Measurements from ENCODE around the gene ZFYVE19.

Gene ZFYVE19

DNA sequence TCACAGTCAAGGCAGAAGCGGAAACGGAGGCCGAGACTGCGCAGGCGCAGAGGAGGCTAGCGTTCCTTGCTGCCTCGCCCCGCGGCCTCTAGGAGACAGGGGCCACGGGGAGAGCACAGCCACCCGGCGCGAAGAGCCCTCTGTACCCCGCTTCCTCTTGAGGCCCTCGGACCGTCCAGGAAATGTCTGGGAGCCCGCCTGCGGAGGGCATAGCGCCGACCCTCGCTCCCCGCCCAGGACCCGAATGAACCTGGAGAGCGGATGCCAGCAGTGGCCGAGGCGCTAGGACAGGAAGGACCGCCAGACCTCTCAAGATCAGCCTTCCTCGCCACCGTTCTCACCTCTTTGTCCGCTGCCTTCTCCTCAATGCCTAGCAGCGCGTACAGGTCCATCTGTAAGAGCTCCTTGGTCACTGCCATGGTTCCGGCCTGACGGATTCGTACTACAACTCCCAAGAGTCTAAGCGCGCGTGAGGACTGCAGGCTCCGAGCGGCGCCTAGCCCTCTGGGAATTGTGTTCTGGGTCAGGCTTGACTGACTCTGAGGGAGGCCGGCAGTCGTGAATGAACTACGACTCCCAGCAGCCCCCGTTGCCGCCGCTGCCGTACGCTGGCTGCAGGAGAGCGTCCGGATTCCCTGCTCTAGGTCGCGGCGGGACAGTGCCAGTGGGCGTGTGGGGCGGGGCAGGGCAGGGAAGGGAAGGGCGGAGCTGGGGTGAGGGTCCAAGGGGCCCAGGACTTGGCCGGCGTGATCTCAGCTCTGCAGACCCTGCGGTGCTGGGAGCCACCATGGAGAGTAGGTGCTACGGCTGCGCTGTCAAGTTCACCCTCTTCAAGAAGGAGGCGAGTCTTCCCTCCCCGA, at the start of gene ZFYVE19, which contains the start of gene DNAJC17:
TSS of gene ZFYVE19 (plus strand) at position 62 of the 860 bp plus-strand sequence. CDS start at position 563, 501 bp downstream.
TSS of gene DNAJC17 (minus strand) at position 446 of the 860 bp plus-strand sequence. CDS start at position 419, 27 bp downstream.
- no peak for TF ChIP-seq CTCF (IDR thresholded peaks at IDR 0.05)

DNA sequence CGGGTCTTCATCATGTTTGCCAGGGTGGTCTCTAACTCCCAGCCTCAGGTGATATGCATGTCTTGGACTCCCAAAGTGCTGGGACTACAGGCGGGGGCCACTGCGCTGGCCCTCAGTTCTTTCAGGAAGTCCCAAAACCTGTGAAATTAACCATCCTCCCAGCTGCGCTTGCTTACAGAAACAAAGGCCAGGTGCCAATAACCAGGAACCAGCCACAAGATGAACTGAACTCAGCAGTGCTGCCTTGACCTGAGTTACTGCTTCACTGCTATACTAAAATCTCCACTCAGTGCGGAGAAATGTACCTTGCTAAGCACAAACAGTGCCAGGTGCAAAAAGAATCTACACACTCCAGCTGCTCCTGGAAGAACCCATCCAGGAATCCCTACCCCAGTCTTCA, 46.9 kb upstream of the ZFYVE19 start:
- TF ChIP-seq CTCF (IDR thresholded peaks at IDR 0.05), result no peak

- no peak for TF ChIP-seq CTCF (IDR thresholded peaks at IDR 0.05)
Measured at GRCh38 chr15:40762919-40763800, 43.7 kb upstream of the ZFYVE19 start.

DNA sequence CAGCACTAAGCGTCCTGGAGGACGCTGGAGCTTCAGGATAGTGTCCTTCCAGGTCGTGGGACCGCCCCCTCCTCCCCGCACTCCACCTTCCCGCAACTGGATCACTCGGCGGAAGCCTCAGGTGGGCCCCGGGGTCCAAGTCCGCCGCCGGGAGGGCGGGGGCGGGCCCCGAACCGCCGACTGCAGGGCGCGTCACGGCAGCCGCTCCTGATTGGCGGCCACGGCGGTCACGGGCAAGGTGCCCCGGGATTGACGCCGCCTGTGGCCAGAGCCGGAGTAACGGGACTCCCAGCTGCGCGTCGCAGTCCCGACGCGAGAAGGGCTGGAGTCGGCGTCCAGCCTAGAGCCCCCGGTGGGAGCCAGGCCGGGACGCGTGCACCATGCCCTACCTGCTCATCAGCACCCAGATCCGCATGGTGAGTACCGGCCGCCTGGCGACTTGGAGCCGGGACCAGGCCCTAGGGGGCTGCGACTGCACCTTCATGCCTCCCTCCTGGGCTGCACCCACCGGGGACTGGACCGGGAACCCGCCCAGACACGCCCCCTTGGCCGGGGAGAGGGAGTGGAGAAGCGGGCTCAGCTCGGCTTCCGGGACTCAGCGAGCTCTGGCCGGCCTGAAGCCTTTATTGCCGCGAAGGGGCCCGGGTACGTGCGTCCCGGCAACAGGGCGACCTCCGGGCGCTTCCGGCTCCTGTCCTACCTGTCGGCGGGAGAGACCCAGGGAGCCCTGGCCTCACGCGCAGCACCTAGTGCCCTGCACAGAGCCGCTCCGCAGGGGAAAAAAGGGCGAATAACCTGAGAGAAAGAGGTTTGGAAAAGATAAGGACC, 42.9 kb upstream of the ZFYVE19 start, which contains the start of gene GCHFR:
TSS of gene GCHFR (plus strand) at position 268 of the 828 bp plus-strand sequence. CDS start at position 381, 113 bp downstream.
- TF ChIP-seq CTCF (IDR thresholded peaks at IDR 0.05), result peak; percentile 52; the same call in 1 of the 2 replicates

DNA sequence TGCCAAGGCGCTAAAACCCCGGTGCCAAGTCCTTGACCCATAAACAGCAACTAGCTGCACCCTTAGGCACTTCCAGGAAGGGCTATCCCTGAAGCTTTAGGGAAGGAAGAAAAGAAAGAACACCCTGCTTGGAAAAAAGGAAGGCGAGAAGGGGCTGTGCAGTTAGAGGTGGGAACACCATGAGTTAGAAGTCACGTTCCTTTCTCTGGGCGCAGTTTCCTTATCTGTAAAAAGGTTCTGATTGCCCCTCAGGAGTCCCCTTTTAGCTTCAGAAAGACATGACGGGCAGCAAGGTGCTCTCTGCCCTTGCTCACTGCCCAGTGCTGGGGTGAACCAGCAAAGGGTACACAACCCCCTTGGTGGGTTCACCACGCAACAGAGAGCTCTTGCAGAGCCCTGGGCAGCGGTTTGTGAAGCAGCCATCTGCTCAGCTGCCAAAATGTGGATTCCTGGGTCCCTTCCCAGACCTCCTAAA, 42.2 kb upstream of the ZFYVE19 start:
- no peak for TF ChIP-seq CTCF (IDR thresholded peaks at IDR 0.05)

DNA sequence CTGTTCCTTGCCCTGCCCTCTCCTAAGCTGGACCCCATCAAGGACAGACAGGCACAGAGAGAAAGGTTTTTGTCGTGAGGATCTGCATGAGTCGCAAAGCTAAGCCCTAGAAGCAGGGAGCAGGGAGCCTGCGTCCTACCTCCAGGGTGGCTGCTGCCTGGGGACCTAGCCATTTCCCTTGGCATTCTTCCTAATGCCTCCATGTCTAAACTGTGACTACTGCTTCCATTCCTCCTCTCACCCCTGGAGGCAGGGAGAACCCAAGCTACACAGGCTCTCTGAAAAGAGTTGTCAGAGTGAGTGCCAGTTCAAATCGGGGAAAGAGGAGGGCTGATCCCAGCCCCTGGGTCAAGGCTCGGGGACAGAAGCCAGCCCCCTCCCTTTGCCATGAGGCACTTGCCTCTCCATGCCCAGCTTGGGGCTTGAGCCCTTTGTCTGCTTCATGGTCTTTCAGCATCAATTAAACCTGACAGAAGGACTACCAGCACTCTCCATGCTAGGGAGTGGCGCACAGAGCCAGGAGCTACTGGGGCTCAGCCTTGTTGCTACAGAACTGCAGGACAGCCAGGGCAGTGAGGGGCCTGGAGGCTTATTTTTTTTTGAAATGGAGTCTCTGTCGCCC, 40.6 kb upstream of the ZFYVE19 start:
- no peak for TF ChIP-seq CTCF (IDR thresholded peaks at IDR 0.05)

Measured in LNCAP (cell line).